OCI-LY3 (cell line): Measurements from ENCODE around the gene MCM6.

ENCODE experiments used
- H2AFZ ChIP-seq: fragments of 200-600, 300-600 bp; shearing (Covaris generic); 2 replicates; pipeline ENCODE4 v1.6.0; 2014; ENCODE audit warnings: antibody characterized with exemption, low read depth, low read length
- H3K27ac ChIP-seq: fragments of 200-600, 300-600 bp; sonication (generic); 2 replicates; pipeline ENCODE4 v1.5.1; 2014; ENCODE audit warnings: mild to moderate bottlenecking, low read length, moderate library complexity, mixed read lengths
- H3K27me3 ChIP-seq: fragments of 200-600, 300-600 bp; sonication (generic); 2 replicates; pipeline ENCODE4 v1.6.1; 2014; ENCODE audit warnings: low read depth, low read length, mixed read lengths
- H3K36me3 ChIP-seq: fragments of 200-600, 300-600 bp; sonication (generic); replicated peaks from 2 replicates; pipeline ENCODE3; 2014; ENCODE audit warnings: low read depth, low read length, mixed read lengths
- H3K4me1 ChIP-seq: fragments of 300-600, 200-600 bp; sonication (generic); 2 replicates; pipeline ENCODE4 v1.6.1; 2014; ENCODE audit warnings: low read length, mixed read lengths
- H3K4me2 ChIP-seq: fragments of 200-600, 300-600 bp; sonication (generic); 2 replicates; pipeline ENCODE4 v1.6.1; 2014; ENCODE audit warnings: low read length, mixed read lengths
- H3K4me3 ChIP-seq: fragments of 300-600, 200-600 bp; sonication (generic); 2 replicates; pipeline ENCODE4 v1.5.1; 2014; ENCODE audit warnings: antibody characterized with exemption, mild to moderate bottlenecking, low read length, moderate library complexity
- H3K79me2 ChIP-seq: fragments of 300-600, 200-600 bp; shearing (Covaris generic); 2 replicates; pipeline ENCODE4 v1.6.1; 2014; ENCODE audit warnings: mild to moderate bottlenecking, low read length, mixed read lengths
- H3K9ac ChIP-seq: fragments of 300-600, 200-600 bp; shearing (Covaris generic); 2 replicates; pipeline ENCODE4 v1.6.0; 2014; ENCODE audit warnings: mild to moderate bottlenecking, low read length, moderate library complexity
- H3K9me3 ChIP-seq: fragments of 200-600, 300-600 bp; shearing (Covaris generic); 2 replicates; pipeline ENCODE4 v1.6.1; 2014; ENCODE audit warnings: low read length, mixed read lengths; ENCODE audit not compliant: insufficient read depth
- H4K20me1 ChIP-seq: fragments of 200-600, 300-600 bp; sonication (generic); 2 replicates; pipeline ENCODE4 v1.6.1; 2016; ENCODE audit warnings: low read length, mixed read lengths; ENCODE audit not compliant: insufficient read depth
- CTCF ChIP-seq: fragments of 200-600, 300-600 bp; sonication (generic); IDR thresholded peaks from 2 replicates; pipeline ENCODE4 v1.5.1; 2014; ENCODE audit warnings: antibody characterized with exemption, low read length, low read depth
- EZH2phosphoT487 ChIP-seq: fragments of 200-600 bp; shearing (Covaris generic); IDR thresholded peaks from 2 replicates; pipeline ENCODE4 v1.6.1; 2018; ENCODE audit warnings: antibody characterized with exemption, mixed run types, low read depth

The MCM6 gene

DNA sequence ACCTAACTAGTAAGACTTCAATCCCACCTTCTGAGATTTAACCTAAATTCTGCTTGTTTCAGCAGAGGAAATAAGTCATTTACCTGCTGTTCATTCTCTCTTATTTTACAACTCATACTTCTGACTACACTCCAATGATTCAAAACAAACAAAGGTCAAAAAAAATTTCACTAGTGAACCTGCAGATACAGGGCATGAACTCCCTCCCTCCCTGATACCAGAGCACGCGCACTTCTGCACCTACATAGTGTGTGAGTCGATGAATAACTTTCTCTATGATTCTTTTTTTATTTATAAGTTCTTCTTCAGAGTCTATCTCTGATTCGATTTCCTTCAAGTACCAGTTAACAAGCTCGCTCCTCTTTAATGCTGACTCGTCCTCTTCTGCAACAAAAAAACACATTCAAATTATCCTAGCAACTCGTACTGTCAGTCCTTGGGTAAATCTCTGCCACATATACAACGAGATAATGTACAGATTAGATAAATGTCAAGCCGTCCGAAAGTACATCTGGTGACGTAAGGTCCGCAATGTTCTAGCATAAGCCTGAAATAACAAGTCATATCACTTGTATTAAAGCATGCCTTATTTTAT is 31.8 kb downstream of the MCM6 start:
- Histone ChIP-seq H3K27ac (no peak overlapping the region), H3K36me3 (peaks cover 68% of the 10 kb centered on the region), H3K4me3 (no peak overlapping the region), H3K9ac (no peak overlapping the region), H3K4me2 (no peak overlapping the region), H2AFZ (no peak overlapping the region), H3K27me3 (no peaks in the 10 kb centered on the region), H4K20me1 (peaks cover 17% of the 10 kb centered on the region), H3K4me1 (no peaks in the 10 kb centered on the region), H3K79me2 (0 out of 2 replicates have a peak, but pooled peaks cover 2% of the 10 kb centered on the region), H3K9me3 (no peaks in the 10 kb centered on the region)
- TF ChIP-seq EZH2phosphoT487 (no peak), CTCF (no peak)

DNA sequence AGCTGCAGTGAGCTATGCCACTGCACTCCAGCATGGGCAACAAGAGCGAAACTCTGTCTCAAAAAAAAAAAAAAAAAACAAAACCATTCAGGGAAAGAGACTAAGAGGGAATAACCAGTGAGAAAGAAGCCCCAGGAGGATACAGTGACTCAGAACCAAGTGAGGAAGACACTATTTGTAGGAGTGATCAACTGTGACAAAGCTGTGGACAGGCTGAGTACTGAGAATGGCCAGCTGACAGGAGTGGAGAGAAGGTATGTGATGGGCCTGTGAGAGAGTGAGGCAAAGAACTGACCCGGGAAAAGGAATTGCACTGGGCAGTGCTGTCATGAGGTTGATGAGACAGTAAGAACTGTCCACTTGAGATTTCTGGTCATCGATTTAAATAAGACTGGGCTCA is 32.6 kb downstream of the MCM6 start:
- Histone ChIP-seq H3K4me1 (no peaks in the 10 kb centered on the region), H3K27ac (no peak overlapping the region), H3K9me3 (no peaks in the 10 kb centered on the region), H3K79me2 (no peaks in the 10 kb centered on the region), H3K9ac (no peak overlapping the region), H4K20me1 (peaks cover 16% of the 10 kb centered on the region), H2AFZ (no peak overlapping the region), H3K4me3 (no peak overlapping the region), H3K4me2 (no peak overlapping the region), H3K36me3 (peaks cover 62% of the 10 kb centered on the region), H3K27me3 (no peaks in the 10 kb centered on the region)
- TF ChIP-seq CTCF, result no peak
- no peak for TF ChIP-seq EZH2phosphoT487

- peaks cover 50% of the 10 kb centered on the region for H3K36me3 ChIP-seq
- no peak overlapping the region for H3K4me2 ChIP-seq
- TF ChIP-seq CTCF, result no peak
- TF ChIP-seq EZH2phosphoT487, result no peak
- H3K27ac ChIP-seq, result no peak overlapping the region
- no peaks in the 10 kb centered on the region for H3K9me3 ChIP-seq
- no peak overlapping the region for H3K4me3 ChIP-seq
- H3K79me2 ChIP-seq, result no peaks in the 10 kb centered on the region
- no peak overlapping the region for H2AFZ ChIP-seq
- H3K9ac ChIP-seq, result no peak overlapping the region
- no peaks in the 10 kb centered on the region for H3K27me3 ChIP-seq
- H3K4me1 ChIP-seq, result no peaks in the 10 kb centered on the region
- H4K20me1 ChIP-seq, result peaks cover 16% of the 10 kb centered on the region; the same call in 1 of the 2 replicates
These were observed 35.6 kb downstream of the MCM6 start for GRCh38 chr2:135840601-135841000.

GRCh38 chr2:135839713-135840112 is 36.5 kb downstream of the MCM6 start:
- Histone ChIP-seq H2AFZ (no peak overlapping the region), H4K20me1 (0 out of 2 replicates have a peak, but pooled peaks cover 11% of the 10 kb centered on the region), H3K27me3 (no peaks in the 10 kb centered on the region), H3K4me2 (no peak overlapping the region), H3K27ac (no peak overlapping the region), H3K79me2 (no peaks in the 10 kb centered on the region), H3K36me3 (peaks cover 41% of the 10 kb centered on the region), H3K9ac (no peak overlapping the region), H3K9me3 (no peaks in the 10 kb centered on the region), H3K4me3 (no peak overlapping the region), H3K4me1 (no peaks in the 10 kb centered on the region)
- TF ChIP-seq EZH2phosphoT487 (no peak), CTCF (no peak)
